OCI-LY3 (cell line): ENCODE measurements around the gene KDM3B.

Source experiments
- H2AFZ ChIP-seq: fragments of 200-600, 300-600 bp; shearing (Covaris generic); 2 replicates; pipeline ENCODE4 v1.6.0; 2014; ENCODE audit warnings: antibody characterized with exemption, low read depth, low read length
- H3K27ac ChIP-seq: fragments of 200-600, 300-600 bp; sonication (generic); 2 replicates; pipeline ENCODE4 v1.5.1; 2014; ENCODE audit warnings: mild to moderate bottlenecking, low read length, moderate library complexity, mixed read lengths
- H3K27me3 ChIP-seq: fragments of 200-600, 300-600 bp; sonication (generic); 2 replicates; pipeline ENCODE4 v1.6.1; 2014; ENCODE audit warnings: low read depth, low read length, mixed read lengths
- H3K36me3 ChIP-seq: fragments of 200-600, 300-600 bp; sonication (generic); replicated peaks from 2 replicates; pipeline ENCODE3; 2014; ENCODE audit warnings: low read depth, low read length, mixed read lengths
- H3K4me1 ChIP-seq: fragments of 300-600, 200-600 bp; sonication (generic); 2 replicates; pipeline ENCODE4 v1.6.1; 2014; ENCODE audit warnings: low read length, mixed read lengths
- H3K4me2 ChIP-seq: fragments of 200-600, 300-600 bp; sonication (generic); 2 replicates; pipeline ENCODE4 v1.6.1; 2014; ENCODE audit warnings: low read length, mixed read lengths
- H3K4me3 ChIP-seq: fragments of 300-600, 200-600 bp; sonication (generic); 2 replicates; pipeline ENCODE4 v1.5.1; 2014; ENCODE audit warnings: antibody characterized with exemption, mild to moderate bottlenecking, low read length, moderate library complexity
- H3K79me2 ChIP-seq: fragments of 300-600, 200-600 bp; shearing (Covaris generic); 2 replicates; pipeline ENCODE4 v1.6.1; 2014; ENCODE audit warnings: mild to moderate bottlenecking, low read length, mixed read lengths
- H3K9ac ChIP-seq: fragments of 300-600, 200-600 bp; shearing (Covaris generic); 2 replicates; pipeline ENCODE4 v1.6.0; 2014; ENCODE audit warnings: mild to moderate bottlenecking, low read length, moderate library complexity
- H3K9me3 ChIP-seq: fragments of 200-600, 300-600 bp; shearing (Covaris generic); 2 replicates; pipeline ENCODE4 v1.6.1; 2014; ENCODE audit warnings: low read length, mixed read lengths; ENCODE audit not compliant: insufficient read depth
- H4K20me1 ChIP-seq: fragments of 200-600, 300-600 bp; sonication (generic); 2 replicates; pipeline ENCODE4 v1.6.1; 2016; ENCODE audit warnings: low read length, mixed read lengths; ENCODE audit not compliant: insufficient read depth
- EZH2phosphoT487 ChIP-seq: fragments of 200-600 bp; shearing (Covaris generic); IDR thresholded peaks from 2 replicates; pipeline ENCODE4 v1.6.1; 2018; ENCODE audit warnings: antibody characterized with exemption, mixed run types, low read depth
- TF ChIP-seq, protein P1 (sequence below): fragments of 200-600, 300-600 bp; sonication (generic); IDR thresholded peaks from 2 replicates; pipeline ENCODE4 v1.5.1; 2014; ENCODE audit warnings: antibody characterized with exemption, low read length, low read depth

KDM3B gene

GRCh38 chr5:138448070-138448469 lies 95.6 kb downstream of the KDM3B start:
- no peak overlapping the region for H3K4me3 ChIP-seq
- no peak overlapping the region for H3K9ac ChIP-seq
- no peak overlapping the region for H2AFZ ChIP-seq
- H3K9me3 ChIP-seq, result no peaks in the 10 kb centered on the region
- TF ChIP-seq, protein P1, sequence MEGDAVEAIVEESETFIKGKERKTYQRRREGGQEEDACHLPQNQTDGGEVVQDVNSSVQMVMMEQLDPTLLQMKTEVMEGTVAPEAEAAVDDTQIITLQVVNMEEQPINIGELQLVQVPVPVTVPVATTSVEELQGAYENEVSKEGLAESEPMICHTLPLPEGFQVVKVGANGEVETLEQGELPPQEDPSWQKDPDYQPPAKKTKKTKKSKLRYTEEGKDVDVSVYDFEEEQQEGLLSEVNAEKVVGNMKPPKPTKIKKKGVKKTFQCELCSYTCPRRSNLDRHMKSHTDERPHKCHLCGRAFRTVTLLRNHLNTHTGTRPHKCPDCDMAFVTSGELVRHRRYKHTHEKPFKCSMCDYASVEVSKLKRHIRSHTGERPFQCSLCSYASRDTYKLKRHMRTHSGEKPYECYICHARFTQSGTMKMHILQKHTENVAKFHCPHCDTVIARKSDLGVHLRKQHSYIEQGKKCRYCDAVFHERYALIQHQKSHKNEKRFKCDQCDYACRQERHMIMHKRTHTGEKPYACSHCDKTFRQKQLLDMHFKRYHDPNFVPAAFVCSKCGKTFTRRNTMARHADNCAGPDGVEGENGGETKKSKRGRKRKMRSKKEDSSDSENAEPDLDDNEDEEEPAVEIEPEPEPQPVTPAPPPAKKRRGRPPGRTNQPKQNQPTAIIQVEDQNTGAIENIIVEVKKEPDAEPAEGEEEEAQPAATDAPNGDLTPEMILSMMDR, result no peak
- TF ChIP-seq EZH2phosphoT487, result no peak
- H3K79me2 ChIP-seq, result no peaks in the 10 kb centered on the region
- no peaks in the 10 kb centered on the region for H3K36me3 ChIP-seq
- 0 out of 2 replicates have a peak, but pooled peaks cover 6% of the 10 kb centered on the region for H3K4me1 ChIP-seq
- no peaks in the 10 kb centered on the region for H3K27me3 ChIP-seq
- no peak overlapping the region for H3K27ac ChIP-seq
- H3K4me2 ChIP-seq, result no peak overlapping the region
- no peaks in the 10 kb centered on the region for H4K20me1 ChIP-seq

GRCh38 chr5:138448481-138449398 lies 96.3 kb downstream of the KDM3B start:
- H3K4me3 ChIP-seq, result no peak overlapping the region
- H3K9ac ChIP-seq, result no peak overlapping the region
- TF ChIP-seq, protein P1, result no peak
- no peak for TF ChIP-seq EZH2phosphoT487
- H3K9me3 ChIP-seq, result no peaks in the 10 kb centered on the region
- H4K20me1 ChIP-seq, result no peaks in the 10 kb centered on the region
- no peaks in the 10 kb centered on the region for H3K27me3 ChIP-seq
- 0 out of 2 replicates have a peak, but pooled peaks cover 6% of the 10 kb centered on the region for H3K4me1 ChIP-seq
- H2AFZ ChIP-seq, result no peak overlapping the region
- H3K36me3 ChIP-seq, result no peaks in the 10 kb centered on the region
- H3K79me2 ChIP-seq, result no peaks in the 10 kb centered on the region
- H3K27ac ChIP-seq, result no peak overlapping the region
- H3K4me2 ChIP-seq, result peak overlapping the region; percentile 86; the same call in 1 of the 2 replicates

- Histone ChIP-seq H3K4me2 (peak overlapping the region; percentile 86), H3K9me3 (no peaks in the 10 kb centered on the region), H3K4me3 (peak overlapping the region; percentile 72), H3K9ac (peak overlapping the region; percentile 56), H3K27me3 (no peaks in the 10 kb centered on the region), H3K79me2 (no peaks in the 10 kb centered on the region), H3K27ac (no peak overlapping the region), H3K4me1 (0 out of 2 replicates have a peak, but pooled peaks cover 6% of the 10 kb centered on the region), H4K20me1 (no peaks in the 10 kb centered on the region), H2AFZ (peak overlapping the region; percentile 86), H3K36me3 (no peaks in the 10 kb centered on the region)
- TF ChIP-seq, protein P1, result peak; percentile 72
- TF ChIP-seq EZH2phosphoT487, result no peak
Observed at GRCh38 chr5:138449501-138450239, 97.2 kb downstream of the KDM3B start.

- H4K20me1 ChIP-seq, result no peaks in the 10 kb centered on the region
- no peak overlapping the region for H3K9ac ChIP-seq
- no peak overlapping the region for H3K4me3 ChIP-seq
- 0 out of 2 replicates have a peak, but pooled peaks cover 6% of the 10 kb centered on the region for H3K4me1 ChIP-seq
- H3K27ac ChIP-seq, result no peak overlapping the region
- no peaks in the 10 kb centered on the region for H3K9me3 ChIP-seq
- no peak overlapping the region for H3K4me2 ChIP-seq
- H3K36me3 ChIP-seq, result no peaks in the 10 kb centered on the region
- no peaks in the 10 kb centered on the region for H3K79me2 ChIP-seq
- no peak for TF ChIP-seq EZH2phosphoT487
- TF ChIP-seq, protein P1, result no peak
- H2AFZ ChIP-seq, result no peak overlapping the region
- H3K27me3 ChIP-seq, result no peaks in the 10 kb centered on the region
Observed at GRCh38 chr5:138450971-138451370, 98.5 kb downstream of the KDM3B start.
